ENCODE results near the gene NDOR1.

NDOR1 gene

GRCh38 chr9:137221506-137222111, 16.1 kb downstream of the NDOR1 start:
- DNase-seq = no peak

DNA sequence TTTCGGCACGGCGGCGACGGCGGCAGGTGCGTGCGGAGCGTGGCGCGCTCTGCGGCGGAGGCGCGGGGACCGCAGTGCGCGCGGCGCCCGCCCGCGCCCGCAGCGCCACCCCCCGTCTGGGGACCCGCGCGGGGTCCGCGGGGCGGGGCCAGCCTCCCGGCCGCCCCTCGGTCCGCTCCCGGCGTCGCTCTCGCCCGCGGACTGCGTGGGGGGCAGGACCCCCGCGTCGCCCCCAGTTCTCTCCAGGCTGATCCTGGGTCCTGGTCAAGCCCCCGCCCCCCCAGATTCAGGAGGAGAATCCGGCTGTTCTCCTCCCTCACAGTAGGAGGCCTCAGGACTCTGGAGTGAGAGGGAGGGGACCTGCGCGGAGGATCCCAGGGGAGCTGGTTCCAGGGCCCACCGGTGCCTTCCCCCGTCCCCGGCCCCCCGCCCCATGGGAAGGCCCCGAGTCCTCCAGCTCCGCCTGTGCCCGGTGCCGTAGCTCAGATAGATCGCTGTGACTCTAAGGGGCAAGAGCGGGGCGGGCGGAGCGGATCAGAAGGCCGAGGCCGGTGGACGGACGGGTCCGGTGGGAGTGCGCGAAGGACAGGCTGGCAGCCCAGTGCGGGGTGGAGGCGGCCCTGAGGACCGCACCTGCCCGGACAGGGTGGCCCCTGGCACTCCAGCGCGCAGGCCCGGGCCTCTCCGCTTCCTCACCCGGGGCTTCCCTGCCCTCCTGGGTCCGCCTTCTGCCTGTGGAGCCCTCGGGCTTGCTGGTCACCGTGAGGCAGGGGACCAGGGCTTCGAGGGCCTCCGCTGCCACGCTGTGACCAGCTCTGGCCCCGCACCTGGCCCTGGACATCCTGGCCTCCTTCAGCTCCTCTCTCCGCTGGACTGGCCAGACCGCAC, 16.9 kb downstream of the NDOR1 start, which contains the start of gene RNF208:
TSS of gene RNF208 (minus strand) at position 51 of the 888 bp plus-strand sequence. CDS start 1,028 bp downstream, outside the sequence.
- DNase-seq = no peak

GRCh38 chr9:137223078-137223970, 17.8 kb downstream of the NDOR1 start:
- DNase-seq = peak; percentile 99

DNA sequence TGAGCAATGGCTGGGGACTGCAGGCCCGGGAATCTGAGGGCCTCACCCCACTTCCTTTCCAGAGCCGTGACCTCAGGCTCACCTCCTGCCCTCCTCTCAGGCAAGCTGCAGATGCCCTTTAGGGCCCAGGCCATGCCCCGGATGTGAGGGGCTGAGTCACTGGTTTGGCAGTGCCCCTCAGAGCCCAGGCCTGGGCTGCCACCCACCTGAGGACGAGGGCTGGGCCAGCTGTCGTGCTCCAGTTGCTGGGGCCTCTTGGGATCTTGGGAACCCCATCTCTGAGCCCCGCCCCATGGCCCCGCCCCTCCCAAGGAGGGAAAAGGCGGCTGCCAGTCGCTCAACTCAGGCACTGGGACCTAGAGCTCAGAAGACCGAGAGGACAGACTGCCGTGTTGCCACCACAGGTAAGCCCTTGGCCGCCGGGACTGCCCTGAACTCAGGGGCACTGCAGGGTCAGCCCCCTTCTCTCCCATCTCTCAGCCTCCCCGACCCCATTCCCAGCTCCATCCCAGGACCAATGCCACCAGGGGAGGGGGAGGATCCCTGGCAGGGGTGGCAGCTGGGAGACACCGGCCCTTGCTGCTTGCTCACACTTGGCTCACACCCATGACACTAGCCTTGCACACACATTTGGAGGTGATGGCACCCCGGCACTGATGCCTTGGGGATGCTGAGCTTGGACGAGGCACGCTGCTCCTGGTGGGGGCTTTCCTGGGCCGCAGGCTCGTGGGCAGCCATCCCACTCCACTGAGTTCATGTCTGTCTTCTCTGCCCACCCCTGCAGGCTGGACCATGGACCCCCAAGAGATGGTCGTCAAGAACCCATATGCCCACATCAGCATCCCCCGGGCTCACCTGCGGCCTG, 19.6 kb downstream of the NDOR1 start, which contains the start of gene CYSRT1:
TSS of gene CYSRT1 (plus strand) at position 345 of the 865 bp plus-strand sequence. CDS start at position 793, 448 bp downstream.
- no peak for DNase-seq

DNA sequence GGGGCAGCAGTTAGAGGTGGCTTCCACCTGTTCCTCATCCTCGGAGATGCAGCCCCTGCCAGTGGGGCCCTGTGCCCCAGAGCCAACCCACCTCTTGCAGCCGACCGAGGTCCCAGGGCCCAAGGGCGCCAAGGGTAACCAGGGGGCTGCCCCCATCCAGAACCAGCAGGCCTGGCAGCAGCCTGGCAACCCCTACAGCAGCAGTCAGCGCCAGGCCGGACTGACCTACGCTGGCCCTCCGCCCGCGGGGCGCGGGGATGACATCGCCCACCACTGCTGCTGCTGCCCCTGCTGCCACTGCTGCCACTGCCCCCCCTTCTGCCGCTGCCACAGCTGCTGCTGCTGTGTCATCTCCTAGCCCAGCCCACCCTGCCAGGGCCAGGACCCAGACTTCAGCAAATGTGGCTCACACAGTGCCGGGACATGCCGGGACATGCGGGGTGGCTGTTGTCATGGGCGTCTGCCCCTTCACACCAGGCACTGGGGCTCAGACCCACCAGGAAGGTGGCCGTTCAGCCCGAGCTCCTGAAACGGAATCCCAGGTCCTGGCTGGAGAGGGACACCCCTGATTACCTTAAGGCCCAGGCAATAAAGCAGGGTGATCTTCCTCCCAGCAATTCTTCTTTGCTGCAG, 20.3 kb downstream of the NDOR1 start:
- no peak for DNase-seq

GRCh38 chr9:137226338-137227053, 21.0 kb downstream of the NDOR1 start:
- no peak for DNase-seq

DNA sequence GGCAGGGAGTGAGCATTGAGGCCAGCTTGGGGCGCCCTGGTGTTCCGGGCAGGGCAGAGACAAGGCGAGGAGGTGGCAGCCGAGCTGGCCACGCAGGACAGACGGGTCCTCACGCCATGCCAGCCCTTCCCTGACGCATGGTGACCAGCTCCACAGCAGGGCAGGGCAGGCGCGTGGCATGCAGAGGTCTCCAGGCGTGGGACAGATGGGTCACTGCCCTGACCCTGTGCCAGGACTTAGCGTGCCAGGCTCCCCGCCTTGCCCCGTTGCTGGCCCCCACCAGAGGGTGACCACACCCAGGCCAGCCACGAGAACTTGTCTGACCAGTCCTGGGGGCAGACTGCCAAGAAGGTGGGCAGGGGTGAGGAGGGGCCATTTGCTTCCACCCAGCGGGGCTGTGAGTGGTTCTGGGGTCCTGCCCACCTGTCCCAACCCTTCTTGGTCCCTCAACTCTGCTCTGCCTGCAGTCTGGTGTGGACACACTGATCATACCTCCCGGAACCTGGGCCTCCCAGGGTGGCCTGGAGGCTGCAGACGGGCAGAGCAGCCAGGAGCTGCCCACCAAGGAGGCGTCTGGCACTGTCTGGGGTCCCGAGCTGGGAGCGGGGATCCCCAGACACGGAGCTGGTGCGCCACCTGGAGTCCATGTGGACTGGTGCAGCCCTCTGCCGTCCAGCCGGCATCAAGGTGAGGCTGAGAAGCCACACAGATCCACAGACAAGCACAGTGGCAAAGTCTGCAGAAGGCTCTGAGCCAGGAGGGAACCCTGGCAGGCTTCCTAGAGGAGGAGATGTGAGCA, 21.8 kb downstream of the NDOR1 start, which contains the start of gene RNF224:
TSS of gene RNF224 (plus strand) at position 449 of the 799 bp plus-strand sequence. CDS start 834 bp downstream, outside the sequence.
- peak; percentile 63 for DNase-seq

- no peak for DNase-seq
Measured at GRCh38 chr9:137227853-137228505, 22.5 kb downstream of the NDOR1 start.

DNA sequence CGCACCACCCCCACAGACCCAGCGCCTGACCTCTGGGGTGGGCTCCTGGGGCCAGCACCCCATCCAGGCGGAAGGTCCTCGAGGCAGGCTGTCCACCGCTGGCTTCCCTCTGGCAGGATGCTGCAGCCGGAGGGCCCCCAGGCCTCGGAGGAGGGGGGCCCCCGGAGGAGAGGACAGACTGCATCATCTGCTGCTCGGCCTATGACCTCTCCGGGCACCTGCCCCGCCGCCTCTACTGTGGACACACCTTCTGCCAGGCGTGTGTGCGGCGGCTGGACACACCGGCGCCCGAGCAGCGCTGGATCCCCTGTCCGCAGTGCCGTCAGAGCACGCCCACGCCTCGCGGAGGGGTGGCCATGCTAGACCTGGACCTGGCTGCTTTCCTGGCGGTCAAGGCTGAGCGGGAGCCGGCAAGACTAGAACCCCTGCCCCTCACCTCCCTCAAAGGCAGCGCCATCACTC, 23.0 kb downstream of the NDOR1 start:
- no peak for DNase-seq

DNA sequence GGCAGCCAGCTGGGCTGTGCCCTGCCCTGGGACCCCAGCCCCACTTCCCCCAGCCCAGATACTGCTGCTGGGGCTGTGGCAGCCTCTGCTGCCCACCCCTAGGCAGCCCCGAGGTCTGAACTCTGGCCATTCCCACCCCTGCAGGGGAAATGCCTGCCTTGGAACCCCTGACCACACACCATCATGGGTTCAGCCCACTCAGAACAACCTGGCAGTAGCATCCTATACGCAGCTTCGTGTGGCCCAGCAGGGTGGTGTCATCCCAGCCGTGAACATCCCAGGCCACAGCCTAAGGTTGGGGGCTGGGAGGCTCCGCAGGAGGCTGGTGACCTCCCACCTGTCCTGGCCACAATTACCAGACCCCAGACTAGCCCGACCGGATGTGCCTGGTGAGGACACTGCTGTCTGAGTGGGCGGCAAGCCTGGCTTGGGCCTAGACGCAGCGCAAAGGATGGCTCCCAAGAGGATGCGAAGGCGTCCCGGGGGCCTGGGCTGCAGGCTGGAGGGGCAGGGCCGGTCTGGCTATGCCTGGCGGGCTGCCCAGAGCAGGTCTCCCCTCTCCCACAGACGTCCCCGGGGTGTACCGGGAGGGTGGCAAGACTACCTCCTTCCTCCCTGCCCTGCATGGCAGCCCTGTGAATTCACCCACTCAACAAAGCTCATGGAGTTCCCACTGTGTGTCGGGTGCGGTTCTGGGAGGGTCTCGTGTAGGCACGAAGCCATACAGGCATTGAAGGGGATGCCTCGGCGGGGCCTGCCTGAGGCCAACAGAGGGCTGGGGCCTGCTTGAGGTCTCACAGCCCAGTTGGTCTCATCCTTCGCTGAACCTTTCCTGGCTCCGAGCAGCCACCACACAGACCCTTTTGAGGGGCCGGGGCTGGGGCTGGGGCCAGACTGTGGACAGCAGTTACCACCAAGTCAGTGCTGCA, 23.7 kb downstream of the NDOR1 start:
- DNase-seq = no peak

DNA sequence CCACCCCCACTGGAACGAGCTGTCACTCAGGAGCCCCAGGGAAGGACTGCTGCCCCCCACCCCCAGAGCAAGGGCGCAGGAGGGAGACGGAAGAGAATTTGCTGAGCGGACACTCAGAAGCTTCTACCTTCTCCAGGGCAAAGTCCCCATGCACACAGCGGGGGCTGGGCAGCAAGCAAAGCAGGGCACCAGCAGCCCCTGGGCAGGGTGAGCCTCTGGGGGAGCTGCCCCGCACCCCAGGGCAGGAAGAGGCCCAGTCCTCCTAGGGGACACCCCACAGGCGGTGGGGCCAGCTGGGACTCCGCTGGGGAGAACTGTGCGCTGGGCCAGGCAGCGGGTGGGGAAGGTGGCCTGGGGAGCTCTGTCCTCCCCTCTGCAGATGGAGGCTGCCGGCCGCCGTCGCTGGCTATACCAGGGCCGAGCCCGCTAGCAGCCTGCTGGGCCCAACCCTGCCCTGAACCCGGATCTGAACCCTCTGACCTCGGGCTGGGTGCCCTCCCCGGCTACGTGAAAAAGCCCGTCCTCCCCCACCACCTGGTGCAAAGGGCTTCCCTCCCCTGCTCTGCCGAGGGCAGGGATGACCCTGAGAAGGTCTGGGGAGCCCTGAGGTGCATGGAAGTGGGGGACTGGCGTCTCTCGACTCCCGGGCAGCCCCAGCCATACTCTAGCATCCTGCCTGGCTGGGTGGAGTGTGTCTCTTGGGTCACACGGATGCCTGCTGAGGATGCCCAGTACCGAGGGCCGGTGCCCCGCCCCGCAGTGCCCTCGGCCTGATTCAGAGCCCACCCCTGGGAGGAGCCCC, 24.6 kb downstream of the NDOR1 start:
- no peak for DNase-seq

DNA sequence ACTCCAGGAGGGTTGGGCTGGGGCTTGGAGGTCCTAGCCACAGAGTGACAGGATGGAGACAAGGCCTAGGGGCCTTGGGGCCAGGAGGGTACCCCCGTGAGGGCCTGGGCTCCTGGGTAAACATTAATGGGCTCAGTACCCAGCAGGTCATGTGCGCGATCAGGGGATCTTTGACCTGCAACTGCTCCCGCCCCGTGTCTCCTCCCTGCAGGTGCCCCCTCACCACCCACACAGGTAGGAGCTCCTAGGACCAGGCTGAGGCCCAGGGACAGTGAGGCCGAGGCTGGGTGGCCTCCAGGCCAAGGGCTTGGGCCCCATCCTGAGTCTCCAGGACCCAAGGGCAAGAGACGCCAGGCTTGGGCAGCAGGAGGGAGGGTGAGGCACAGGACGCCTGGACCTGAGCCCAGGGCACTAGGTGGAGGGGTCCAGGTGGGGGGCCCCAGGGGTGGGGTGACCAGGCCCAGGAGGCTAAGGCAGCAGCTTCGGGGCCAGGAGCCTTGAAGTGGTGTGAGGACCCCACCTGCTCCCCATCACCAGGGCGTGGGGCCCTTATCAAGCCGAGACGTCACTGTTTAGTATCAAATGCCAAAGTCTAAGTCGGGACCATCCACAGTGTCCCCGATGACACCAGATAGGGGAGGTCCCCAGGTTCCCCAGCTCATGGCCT, 25.3 kb downstream of the NDOR1 start, which contains the start of gene SLC34A3:
TSS of gene SLC34A3 (plus strand) at position 197 of the 667 bp plus-strand sequence. CDS start 802 bp downstream, outside the sequence.
- no peak for DNase-seq

DNA sequence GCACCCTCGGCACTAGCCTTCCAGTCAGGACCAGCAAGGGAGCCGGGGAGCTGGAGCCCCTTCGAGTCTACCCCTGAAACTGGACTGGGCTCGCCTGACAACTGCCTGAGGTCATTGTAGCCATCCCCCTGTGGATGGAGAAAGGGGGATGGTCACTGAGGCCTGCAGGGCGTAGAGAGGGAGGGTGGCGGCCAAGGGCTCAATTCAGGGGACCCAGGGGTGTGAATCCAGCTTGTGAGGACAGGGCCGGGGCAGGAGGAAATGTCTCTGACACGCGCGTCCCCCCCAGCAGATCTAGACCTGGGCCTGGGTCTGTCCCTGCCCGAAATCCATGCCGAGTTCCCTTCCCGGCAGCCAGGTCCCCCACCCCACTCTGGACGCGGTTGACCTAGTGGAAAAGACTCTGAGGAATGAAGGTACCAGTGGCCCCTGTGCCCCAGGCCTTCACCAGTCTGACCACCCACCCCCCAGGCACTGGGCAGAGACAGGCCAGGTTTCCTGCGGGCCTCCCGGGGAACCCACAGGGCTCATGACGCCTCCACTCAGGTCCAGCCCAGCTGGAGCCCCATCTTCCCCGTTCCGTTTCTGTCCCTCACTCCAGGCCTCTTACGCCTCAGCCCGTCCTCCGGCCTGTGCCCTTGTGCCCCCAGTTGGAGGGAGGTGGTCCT, 26.0 kb downstream of the NDOR1 start:
- DNase-seq = no peak

DNA sequence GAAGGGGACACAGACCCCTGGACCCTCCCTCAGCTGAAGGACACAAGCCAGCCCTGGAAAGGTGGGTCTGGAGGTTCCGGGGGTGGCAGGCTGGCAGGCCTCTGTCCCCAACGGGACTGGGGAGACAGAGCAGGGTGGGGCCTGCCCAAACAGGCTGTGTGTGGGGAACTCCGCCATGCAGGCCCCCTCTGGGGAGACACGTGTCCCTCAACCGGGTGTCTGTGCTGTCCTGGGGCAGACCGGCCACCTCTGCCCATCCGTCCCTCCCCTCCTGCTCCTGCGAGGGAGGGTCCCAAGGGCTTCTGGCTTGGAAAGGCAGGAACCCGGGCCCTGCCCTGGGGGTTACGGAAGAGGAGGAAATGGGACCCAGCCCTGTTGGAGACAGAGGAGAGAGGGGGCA, 26.6 kb downstream of the NDOR1 start:
- DNase-seq = no peak

GRCh38 chr9:137232510-137232909, 27.0 kb downstream of the NDOR1 start:
- no peak for DNase-seq

Data from fibroblast of upper back skin (primary cell).